GM23338 (cell line): ENCODE results near the gene CHSY1. TPM values are rescaled to one million over a fixed set of nuclear protein-coding genes. Genes with fewer than 3 reads are reported as not detected.

Experiments
- ATAC-seq: fragments of 200-7000 bp; cut with Tn5 transposase; 3 replicates; pipeline ENCODE4 v1.9.1; 2020
- DNase-seq: peaks from one replicate; pipeline ENCODE4 v3.0.0-alpha.2; 2015; ENCODE audit warnings: low spot score
- H2AFZ ChIP-seq: fragments of 200-600 bp; sonication (generic); 2 replicates; pipeline ENCODE4 v1.8.0; 2016; ENCODE audit warnings: antibody characterized with exemption, mild to moderate bottlenecking, moderate library complexity
- H3F3A ChIP-seq: fragments of 200-600 bp; sonication (generic); replicated peaks from 2 replicates; pipeline ENCODE4 v1.8.0; 2017; ENCODE audit warnings: antibody characterized with exemption, mixed run types, low read depth
- H3K27ac ChIP-seq: fragments of 200-600 bp; sonication (generic); 2 replicates; pipeline ENCODE4 v1.6.1; 2016; ENCODE audit warnings: low read depth
- H3K27me3 ChIP-seq: fragments of 200-600 bp; sonication (generic); 2 replicates; pipeline ENCODE4 v1.8.0; 2016; ENCODE audit warnings: mild to moderate bottlenecking, mixed run types, moderate library complexity; ENCODE audit not compliant: insufficient read depth
- H3K36me3 ChIP-seq: fragments of 200-600 bp; sonication (generic); 2 replicates; pipeline ENCODE4 v1.8.0; 2016; ENCODE audit warnings: mild to moderate bottlenecking; ENCODE audit not compliant: insufficient read depth
- H3K4me1 ChIP-seq: fragments of 200-600 bp; sonication (generic); 2 replicates; pipeline ENCODE4 v1.8.0; 2016; ENCODE audit warnings: mild to moderate bottlenecking, moderate library complexity; ENCODE audit not compliant: insufficient read depth
- H3K4me2 ChIP-seq: fragments of 200-600 bp; sonication (generic); 2 replicates; pipeline ENCODE4 v1.7.1; 2017; ENCODE audit warnings: mixed run types
- H3K4me3 ChIP-seq: fragments of 200-600 bp; sonication (generic); 2 replicates; pipeline ENCODE4 v1.6.1; 2016; ENCODE audit warnings: mixed run types
- H3K79me2 ChIP-seq: fragments of 200-600 bp; sonication (generic); replicated peaks from 2 replicates; pipeline ENCODE4 v1.8.0; 2017; ENCODE audit warnings: mild to moderate bottlenecking; ENCODE audit not compliant: insufficient read depth
- H3K9me2 ChIP-seq: fragments of 200-600 bp; sonication (generic); 2 replicates; pipeline ENCODE4 v1.8.0; 2017; ENCODE audit not compliant: insufficient read depth
- H4K20me1 ChIP-seq: fragments of 200-600 bp; sonication (generic); replicated peaks from 2 replicates; pipeline ENCODE4 v1.8.0; 2017; ENCODE audit warnings: mild to moderate bottlenecking; ENCODE audit not compliant: insufficient read depth
- H3K27ac Mint-ChIP-seq: 2 replicates; pipeline ENCODE4 v1.8.0; 2020; ENCODE audit warnings: inconsistent platforms, mild to moderate bottlenecking, moderate library complexity, mixed read lengths
- H3K27me3 Mint-ChIP-seq: 3 replicates; pipeline ENCODE4 v1.8.0; 2022; ENCODE audit warnings: low read depth, mild to moderate bottlenecking, moderate library complexity, mixed read lengths, inconsistent platforms; ENCODE audit not compliant: insufficient read depth, poor library complexity
- H3K36me3 Mint-ChIP-seq: 3 replicates; pipeline ENCODE4 v1.8.0; 2021; ENCODE audit warnings: low read depth, mild to moderate bottlenecking, inconsistent platforms, moderate library complexity, mixed read lengths
- H3K4me1 Mint-ChIP-seq: 3 replicates; pipeline ENCODE4 v1.8.0; 2020; ENCODE audit warnings: mild to moderate bottlenecking, inconsistent platforms, mixed read lengths
- H3K4me3 Mint-ChIP-seq: 3 replicates; pipeline ENCODE4 v1.8.0; 2021; ENCODE audit warnings: moderate library complexity, mild to moderate bottlenecking, inconsistent platforms, mixed read lengths
- H3K9me3 Mint-ChIP-seq: 3 replicates; pipeline ENCODE4 v1.8.0; 2020; ENCODE audit warnings: moderate library complexity, mild to moderate bottlenecking, inconsistent platforms, mixed read lengths
- CREB1 ChIP-seq: fragments of 250-450 bp; sonication (Bioruptor Pico); IDR thresholded peaks from 2 replicates; pipeline ENCODE4 v1.5.0; 2020; ENCODE audit warnings: low read depth, mild to moderate bottlenecking, moderate library complexity
- ETS1 ChIP-seq: IDR thresholded peaks from 2 replicates; pipeline ENCODE4 v1.6.1; 2016; ENCODE audit warnings: antibody characterized with exemption
- EZH2 ChIP-seq: fragments of 200-600 bp; sonication (generic); IDR thresholded peaks from one replicate; pipeline ENCODE4 v1.8.0; 2017; ENCODE audit warnings: antibody characterized with exemption, mild to moderate bottlenecking, low read depth; ENCODE audit not compliant: unreplicated experiment
- EZH2phosphoT487 ChIP-seq: fragments of 200-600 bp; sonication (generic); IDR thresholded peaks from one replicate; pipeline ENCODE4 v1.8.1; 2018; ENCODE audit warnings: antibody characterized with exemption; ENCODE audit not compliant: unreplicated experiment
- JUNB ChIP-seq: IDR thresholded peaks from one replicate; pipeline ENCODE4 v1.6.1; 2016; ENCODE audit warnings: antibody characterized with exemption; ENCODE audit not compliant: unreplicated experiment
- NANOG ChIP-seq: IDR thresholded peaks from 2 replicates; pipeline ENCODE4 v1.6.1; 2016; ENCODE audit warnings: antibody characterized with exemption, borderline replicate concordance
- POLR2AphosphoS5 ChIP-seq: IDR thresholded peaks from 2 replicates; pipeline ENCODE4 v1.6.1; 2016; ENCODE audit warnings: antibody characterized with exemption, low read depth
- STAT1 ChIP-seq: IDR thresholded peaks from one replicate; pipeline ENCODE4 v1.6.1; 2016; ENCODE audit warnings: antibody characterized with exemption; ENCODE audit not compliant: unreplicated experiment
- ZNF114 ChIP-seq: fragments of 250-450 bp; sonication (Bioruptor Pico); IDR thresholded peaks from 2 replicates; pipeline ENCODE4 v1.5.0; 2020; ENCODE audit warnings: mild to moderate bottlenecking, moderate library complexity
- ZNF462 ChIP-seq: fragments of 250-450 bp; sonication (Bioruptor Pico); IDR thresholded peaks from 2 replicates; pipeline ENCODE4 v1.5.0; 2020; ENCODE audit warnings: mild to moderate bottlenecking, moderate library complexity
- polyA plus RNA-seq: library from polyadenylated mRNA; unstranded; fragments of >200 nt; fragmentation: Nextera tagmentation; extraction: Ambion mirVana; gene quantifications from 2 replicates; pipeline ENCODE4 v1.2.1, GENCODE V29; 2016
- total RNA-seq: library from RNA; depleted of rRNA; stranded (reverse); fragments of >200 nt; shearing (Covaris generic); gene quantifications from 2 replicates; pipeline ENCODE4 v1.2.3, GENCODE V29; 2014

Gene CHSY1
- total and polyA plus RNA-seq, 2 experiments from 2014 or later = 9.8 to 47.7 TPM

- no peak overlapping the region for H3K27ac Mint-ChIP-seq
- Histone ChIP-seq H3F3A (no peaks in the 10 kb centered on the region), H3K27me3 (no peaks in the 10 kb centered on the region), H3K4me1 (no peaks in the 10 kb centered on the region), H2AFZ (no peak overlapping the region), H4K20me1 (peaks cover 33% of the 10 kb centered on the region), H3K27ac (no peak overlapping the region), H3K79me2 (peaks cover 97% of the 10 kb centered on the region), H3K36me3 (no peaks in the 10 kb centered on the region), H3K4me3 (no peak overlapping the region), H3K4me2 (no peak overlapping the region), H3K9me2 (no peaks in the 10 kb centered on the region)
- H3K4me1 Mint-ChIP-seq = peaks cover 16% of the 10 kb centered on the region; the same call in 2 of the 3 replicates
- no peak overlapping the region for H3K4me3 Mint-ChIP-seq
- DNase-seq (no peak), ATAC-seq (no peak)
- H3K9me3 Mint-ChIP-seq = no peaks in the 10 kb centered on the region
- TF ChIP-seq JUNB = no peak
- TF ChIP-seq NANOG = no peak
- no peak for TF ChIP-seq ETS1
- TF ChIP-seq CREB1 (CRISPR knock-in tag) = no peak
- no peak for TF ChIP-seq EZH2
- TF ChIP-seq EZH2phosphoT487 = no peak
- no peak for TF ChIP-seq ZNF114 (CRISPR knock-in tag)
- TF ChIP-seq ZNF462 (CRISPR knock-in tag) = no peak
- TF ChIP-seq STAT1 = no peak
- no peak for TF ChIP-seq POLR2AphosphoS5
- no peaks in the 10 kb centered on the region; the same call in 2 of the 3 replicates for H3K36me3 Mint-ChIP-seq
- no peaks in the 10 kb centered on the region for H3K27me3 Mint-ChIP-seq
Observed at GRCh38 chr15:101213570-101213969, 38.3 kb downstream of the CHSY1 start.
